GM21381 (cell line): ENCODE measurements around the gene ATF6B.
"Not testable (repeated sequence)": the region's sequence is repeated elsewhere in the genome, so short reads cannot be mapped to it uniquely, and the experiment has no call there.

ENCODE experiments used
- ATAC-seq: cut with Tn5 transposase; IDR thresholded peaks from one replicate; pipeline ENCODE4 v1.9.1; 2021; ENCODE audit warnings: mild to moderate bottlenecking, moderate library complexity; ENCODE audit not compliant: unreplicated experiment

The ATF6B gene

DNA sequence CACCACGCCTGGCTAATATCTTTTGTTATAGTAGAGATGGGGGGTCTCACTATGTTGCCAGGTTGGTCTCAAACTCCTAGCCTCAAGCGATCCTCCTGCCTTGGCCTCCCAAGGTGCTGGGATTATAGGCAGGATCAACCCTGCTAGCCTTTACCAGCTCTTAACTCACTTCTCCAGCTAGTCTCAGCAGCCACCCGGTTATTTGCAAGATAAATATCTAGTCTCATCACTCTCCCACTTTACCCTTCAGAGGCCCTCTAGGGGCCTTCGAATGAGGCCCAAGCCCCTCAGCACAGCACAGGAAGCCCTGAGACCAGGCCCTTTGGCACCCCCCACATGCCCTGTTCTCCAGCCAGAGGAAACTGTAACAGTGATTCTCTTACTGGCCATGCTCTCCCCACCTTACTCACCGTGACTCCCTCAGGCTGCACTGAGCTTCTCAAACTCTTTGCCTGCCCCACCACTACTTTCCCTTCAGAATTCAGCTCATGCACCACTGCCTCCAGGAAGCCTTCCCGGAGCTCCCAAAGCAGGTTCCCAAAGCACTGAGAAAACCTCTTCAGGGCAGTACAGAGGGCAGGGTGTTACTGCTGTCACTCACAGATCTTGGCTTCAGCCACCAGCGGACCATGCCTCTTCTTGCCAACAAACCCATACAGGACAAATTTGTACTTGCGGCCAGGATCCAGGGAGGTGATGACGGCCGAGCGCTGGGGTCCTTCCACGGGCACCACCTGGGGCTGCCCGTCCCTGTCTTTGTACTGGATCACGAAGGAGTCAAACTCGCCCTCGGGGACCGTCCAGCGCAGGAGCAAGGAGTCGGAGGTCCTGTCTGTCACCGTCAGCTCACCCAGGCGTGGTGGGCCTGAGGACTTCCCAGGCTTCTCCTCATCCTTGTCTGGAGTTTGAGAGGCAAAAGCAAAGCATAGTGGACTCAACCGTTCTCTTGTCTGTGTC is 44.0 kb downstream of the ATF6B start:
- ATAC-seq = no peak

DNA sequence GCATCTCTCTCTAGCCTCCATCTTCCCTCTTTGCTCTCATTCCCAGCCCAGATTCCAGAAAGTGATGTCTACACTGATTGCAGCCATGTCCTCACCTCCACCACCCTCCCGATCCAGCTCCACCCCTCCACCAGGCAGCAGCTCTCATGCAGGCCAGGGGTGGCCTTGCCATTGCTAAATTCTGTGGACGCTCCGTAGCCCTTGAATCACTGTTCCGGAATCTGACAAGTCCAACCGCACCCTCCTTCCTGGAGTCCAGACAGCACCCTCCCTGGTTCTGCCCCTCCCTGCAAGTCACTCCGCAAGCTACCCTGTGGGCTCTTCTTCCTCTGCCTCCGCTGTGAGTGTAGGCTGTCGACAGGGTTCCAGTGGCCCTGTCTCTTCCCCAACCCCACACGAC is 45.1 kb downstream of the ATF6B start:
- no peak for ATAC-seq

DNA sequence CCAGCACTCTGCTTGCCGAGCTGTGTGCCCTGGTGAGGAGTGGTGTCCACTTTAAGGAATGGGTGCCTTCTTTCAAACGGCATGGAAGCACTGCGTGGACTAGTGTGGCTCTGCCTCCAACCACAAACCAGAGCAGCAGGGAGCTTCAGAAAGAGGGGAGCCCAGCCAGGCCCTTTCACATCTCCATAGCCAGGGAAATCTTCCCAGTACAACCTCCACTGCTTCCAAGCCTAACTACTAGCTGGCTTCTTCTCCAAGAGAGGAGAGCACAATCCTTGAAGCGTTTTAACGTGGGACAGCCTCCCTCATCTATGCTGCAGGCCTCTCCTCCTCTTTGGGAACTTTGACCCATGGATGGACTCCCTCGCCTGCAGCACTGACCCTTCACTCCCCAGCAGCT is 45.6 kb downstream of the ATF6B start:
- ATAC-seq = no peak

DNA sequence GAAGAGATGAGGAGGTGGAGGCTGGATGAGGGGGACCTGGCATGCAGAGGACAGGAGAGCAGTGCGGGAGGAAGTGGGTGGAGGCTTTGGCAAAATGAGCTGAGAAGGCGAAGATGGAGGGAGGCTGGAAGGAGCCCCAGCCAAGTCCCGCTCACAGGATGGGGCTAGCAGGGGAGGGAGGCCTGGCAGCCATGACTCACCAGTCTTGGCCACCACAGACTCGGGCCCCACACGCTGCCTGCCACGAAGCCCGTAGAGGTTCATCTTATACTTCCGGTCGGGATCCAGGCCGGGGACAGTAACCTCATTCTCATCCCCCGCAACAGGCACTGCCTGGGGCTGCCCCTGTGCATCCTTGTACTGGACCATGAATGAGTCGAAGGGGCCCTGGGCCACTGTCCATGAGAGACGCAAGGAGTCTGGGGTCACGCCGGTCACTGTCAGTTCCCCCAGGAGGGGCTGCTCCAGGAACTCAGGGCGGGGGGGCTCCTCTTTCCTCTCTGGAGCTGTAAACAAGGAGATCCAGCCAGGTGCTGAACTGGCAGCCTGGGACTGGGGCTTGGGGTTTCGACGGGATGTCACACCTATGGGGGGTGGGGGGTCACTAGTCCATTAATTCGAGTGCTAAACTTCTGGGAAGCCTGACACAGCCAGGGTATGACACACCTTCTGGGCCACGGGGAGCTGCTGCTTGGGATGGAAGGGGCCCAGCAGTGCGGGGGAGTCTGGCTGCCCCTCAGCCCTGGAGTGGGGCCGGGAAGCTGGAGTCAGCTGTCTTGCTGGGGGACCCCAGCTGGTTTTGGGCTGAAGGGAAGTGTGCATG is 46.7 kb downstream of the ATF6B start:
- ATAC-seq = no peak

DNA sequence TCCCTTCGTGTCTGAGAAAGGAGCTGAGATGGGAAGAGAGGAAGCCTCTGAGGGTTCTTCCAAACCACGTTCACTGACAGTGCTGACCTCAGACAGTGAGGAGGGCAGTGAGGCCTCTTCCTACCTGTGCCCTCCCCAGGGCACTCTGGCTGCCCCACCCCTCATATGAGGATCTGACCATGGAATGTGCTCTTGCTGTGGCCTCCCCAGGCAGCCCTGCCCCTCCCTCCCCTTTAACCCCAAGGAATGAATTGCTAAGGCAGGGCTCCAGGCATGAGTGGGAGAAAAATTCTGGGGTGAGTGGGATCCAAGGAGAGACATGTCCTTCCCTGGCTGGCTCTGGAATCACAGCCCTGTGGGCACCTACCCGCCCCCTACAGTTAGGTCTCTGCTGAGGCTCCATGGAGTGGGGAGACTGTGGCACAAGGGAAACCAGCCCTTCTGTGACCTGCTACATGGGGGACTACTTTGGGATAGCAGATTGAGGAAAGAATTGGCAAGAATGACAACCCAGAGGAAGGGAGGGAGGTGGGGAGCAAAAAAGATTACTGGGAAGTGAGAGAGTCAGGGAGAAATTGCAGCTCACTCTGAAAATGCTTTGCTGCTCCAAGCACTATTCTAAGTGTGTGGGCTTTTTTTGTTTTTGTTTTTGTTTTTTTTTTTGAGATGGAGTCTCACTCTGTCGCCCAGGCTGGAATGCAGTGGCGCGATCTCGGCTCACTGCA is 48.3 kb downstream of the ATF6B start:
- ATAC-seq = no peak

DNA sequence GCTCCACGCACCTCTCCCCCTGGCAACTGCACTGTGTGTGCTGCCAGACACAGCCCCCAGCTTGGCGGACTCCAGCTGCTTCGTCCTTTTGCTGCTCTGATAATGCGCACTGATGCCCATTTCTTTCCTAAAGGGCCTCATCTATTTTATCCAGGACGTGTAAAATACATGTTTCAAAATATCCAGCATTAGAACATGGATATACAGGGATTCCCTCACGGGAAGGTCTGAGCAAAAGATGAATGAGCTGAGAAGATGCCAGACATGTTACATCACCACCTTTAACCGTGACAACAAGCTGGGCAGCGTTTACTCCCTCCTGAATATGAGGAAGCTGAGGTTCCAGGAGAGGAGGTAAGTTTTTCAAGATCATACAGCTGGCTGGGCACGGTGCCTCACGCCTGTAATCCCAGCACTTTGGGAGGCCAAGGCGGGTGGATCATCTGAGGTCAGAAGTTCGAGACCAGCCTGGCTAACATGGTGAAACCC is 51.7 kb downstream of the ATF6B start:
- ATAC-seq = no peak

DNA sequence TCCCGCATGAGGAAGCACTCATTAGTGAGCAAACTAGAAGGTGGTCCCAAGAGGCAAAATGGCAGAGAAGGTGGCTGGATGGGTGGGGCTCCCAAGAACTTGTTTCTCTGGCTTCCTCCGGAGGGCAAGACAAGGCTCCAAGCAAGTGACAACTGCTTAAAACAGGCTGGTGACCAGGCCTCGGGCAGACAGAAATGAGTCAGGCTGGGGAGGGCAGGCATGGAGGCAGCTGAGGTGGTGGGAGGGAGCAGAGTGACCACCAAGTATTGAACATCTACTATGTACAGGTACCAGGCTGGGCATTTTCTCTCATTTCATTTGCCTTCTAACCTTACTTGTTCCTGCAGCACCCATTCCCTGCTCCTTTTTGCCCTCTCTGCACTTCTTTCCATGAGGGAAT is 52.3 kb downstream of the ATF6B start:
- no peak for ATAC-seq

DNA sequence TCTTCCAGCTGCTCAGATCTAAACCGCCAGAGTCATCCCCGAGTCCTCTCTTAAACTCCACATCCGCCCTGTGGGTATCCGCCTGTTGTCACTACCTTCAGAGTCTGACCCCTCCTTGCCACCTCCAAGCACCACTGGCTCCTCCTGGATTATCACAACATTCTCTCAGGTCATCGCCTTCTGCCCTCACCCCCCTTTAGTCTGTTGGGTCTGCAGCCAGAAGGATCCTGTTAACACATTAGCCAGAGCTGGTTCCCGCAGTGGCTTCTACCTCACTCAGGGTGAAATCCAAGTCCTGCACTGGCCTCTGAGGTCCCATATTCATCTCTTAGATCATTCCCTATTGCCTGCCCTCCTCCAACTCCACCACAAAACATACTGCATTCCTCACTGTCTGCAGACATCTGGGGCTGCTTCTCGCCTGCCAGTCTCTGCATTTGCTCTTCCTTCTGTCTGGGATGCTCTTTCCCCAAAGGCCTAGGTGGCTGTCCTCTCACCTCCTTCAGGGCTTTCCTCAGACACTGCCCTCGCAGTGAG is 53.0 kb downstream of the ATF6B start:
- ATAC-seq = no peak

DNA sequence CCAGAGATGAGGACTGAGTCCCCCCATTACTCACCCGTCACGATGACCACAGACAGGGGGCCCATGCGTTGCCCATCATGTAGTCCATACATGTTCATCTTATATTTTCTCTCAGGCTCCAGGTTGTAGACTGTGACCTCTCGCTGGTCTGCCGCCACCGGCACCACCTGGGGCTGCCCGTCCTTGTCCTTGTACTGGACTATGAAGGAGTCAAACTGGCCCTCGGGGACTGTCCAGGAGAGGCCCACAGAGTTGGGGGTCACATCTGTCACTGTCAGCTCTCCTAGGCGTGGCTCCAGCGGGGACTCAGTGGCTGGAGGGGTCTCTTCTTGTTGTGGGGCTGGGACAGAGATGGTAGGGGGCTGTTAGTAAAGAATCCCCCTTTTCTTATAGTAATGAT is 54.4 kb downstream of the ATF6B start:
- no peak for ATAC-seq

DNA sequence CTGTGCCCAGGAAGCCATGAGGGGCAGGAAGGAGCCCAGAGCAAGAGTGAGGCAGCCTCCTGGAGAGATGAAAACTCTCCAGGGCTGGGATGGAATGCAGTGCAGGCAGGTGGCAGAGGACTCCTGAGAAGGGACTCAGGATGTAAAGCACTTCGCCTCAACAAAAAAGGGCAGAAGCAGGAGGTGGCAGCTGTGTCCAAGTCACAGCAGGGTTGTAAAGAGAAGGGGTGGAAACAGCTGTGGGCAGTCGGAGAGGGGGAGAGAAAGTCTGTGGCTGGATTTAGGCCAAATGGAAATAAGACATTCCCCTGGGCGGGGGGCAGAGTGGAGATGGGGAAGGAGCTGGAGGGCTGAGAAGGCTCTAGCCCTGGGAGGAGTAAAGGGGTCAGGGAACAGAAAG is 54.9 kb downstream of the ATF6B start:
- ATAC-seq = no peak

DNA sequence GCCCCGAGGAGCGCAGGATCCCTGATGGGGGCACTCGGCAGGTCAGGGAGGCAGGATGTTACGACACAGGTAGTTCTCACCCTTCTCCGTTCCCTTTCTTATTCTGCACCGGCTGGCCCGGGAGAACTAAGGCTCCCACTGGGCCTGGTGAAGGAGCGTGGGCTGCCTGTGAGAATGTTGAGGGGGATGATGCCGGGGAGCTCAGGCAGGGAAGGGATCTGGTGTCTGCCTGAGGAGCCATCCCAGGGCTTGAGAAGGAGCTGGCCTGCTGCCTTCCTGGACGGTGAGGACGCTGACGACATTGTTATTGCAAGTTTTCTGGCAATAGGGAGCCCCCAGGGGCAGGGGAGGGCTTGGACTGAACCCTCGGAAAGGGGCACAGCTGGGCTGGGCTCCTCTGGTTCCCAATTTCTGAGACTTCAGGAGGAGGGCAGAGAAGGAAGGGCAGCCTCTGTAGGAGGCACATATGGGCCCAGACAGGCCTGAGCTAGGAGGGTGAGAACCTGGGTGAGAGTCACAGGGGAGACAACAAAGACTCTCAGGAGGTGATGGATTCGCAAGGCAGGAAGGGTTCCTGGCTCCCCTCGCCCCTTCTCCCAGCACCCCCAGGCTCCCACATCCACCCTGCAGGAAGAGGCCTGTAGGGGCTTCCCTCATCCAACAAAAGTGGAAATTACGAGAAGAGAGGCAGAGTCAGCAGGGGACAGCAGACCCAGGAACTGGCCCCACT is 57.1 kb downstream of the ATF6B start:
- ATAC-seq = no peak

DNA sequence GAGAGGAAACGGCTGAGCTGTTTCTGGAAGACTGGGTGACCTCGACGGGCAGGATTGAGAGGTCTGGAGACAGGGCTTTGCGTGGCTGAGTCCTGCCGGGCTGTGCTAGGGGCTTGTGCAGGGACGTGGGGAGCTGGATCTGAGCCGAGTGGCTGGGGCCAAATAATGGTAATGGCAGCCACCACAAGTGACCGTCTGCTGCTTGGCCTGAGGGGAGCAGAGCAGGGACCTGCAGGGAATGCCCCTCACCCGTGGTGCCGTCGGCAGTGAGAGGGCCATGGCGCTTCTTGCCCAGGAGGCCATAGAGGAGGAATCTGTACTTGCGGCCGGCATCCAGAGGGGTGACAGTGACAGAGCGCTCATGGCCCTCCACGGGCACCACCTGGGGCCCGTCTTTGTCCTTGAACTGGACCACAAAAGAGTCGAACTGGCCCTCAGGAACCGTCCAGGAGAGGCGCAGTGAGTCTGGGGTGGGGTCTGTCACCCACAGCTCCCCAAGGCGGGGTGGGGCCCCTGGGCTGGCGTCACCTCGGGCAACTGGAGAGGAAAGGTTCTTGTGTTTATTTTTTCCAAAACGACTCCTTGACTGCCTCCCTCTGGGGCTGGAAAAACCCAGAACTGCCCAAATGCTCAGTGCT is 58.0 kb downstream of the ATF6B start:
- ATAC-seq = no peak

DNA sequence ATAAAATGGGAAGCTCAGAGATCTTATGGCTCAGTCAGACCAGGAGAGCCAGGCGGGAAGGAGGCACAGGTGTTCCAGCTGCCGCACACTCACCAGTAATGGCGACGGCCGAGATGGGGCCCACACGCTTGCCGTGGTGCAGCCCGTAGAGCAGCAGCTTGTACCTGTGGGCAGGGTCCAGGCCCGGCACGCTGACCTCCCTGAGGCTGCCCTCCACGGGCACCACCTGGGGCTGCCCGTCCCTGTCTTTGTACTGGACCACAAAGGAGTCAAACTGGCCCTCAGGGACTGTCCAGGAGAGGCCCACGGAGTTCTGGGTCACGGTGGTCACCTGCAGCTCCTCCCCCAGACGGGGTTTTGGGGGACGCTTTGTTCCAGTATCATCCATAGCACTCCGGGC is 58.6 kb downstream of the ATF6B start:
- ATAC-seq = no peak

DNA sequence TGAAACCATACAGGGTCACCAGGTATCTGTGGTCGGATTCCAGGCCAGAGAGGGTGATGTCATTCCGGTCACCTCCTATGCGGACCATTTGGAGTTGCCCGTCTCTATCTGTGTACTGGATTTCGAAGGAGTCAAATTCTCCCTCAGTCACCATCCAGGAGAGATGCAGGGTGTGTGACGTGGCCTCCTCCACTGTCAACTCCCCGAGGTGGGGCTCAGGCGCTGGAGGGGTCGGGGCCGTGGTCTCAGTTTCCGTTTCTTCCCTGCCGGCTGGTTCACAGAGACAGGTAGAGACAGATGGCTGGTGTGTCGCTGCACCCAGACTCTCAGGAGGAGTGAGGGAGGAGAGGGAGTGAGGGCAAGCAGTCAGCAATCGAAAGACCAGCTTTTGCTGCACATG is 59.2 kb downstream of the ATF6B start:
- no peak for ATAC-seq

DNA sequence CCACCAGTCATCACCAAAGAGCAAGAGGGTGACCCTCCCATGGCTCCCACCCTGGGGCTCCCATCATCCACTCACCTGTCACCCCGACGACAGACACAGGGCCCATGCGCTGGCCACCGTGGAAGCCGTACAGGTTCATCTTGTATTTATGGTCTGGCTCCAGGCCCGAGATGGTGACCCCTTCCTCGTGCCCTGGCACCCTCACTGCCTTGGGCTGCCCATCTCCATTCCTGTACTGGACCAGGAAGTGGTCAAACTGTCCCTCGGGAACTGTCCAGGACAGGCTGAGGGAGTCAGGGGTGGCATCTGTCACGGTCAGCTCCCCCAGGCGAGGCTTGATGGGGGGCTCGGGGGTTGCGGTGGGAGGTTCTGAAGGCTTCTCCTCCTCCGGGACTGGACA is 59.7 kb downstream of the ATF6B start:
- not testable (repeated sequence) for ATAC-seq

DNA sequence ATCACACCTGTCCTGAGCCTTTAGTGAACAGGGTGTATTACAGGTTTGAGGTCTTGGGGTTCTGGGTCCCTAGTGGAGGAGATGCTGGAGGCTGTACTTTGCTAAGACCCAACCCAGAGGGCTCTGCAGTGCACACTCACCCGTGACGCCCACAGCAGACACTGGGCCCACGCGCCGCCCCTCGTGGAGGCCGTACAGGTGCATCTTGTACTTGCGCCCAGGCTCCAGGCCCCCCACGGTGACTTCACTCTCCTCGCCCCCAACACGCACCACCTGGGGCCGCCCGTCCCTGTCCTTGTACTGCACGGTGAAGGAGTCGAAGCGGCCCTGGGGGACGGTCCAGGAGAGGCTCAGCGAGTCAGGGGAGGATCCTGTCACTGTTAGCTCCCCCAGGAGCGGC is 60.5 kb downstream of the ATF6B start:
- ATAC-seq = not testable (repeated sequence)
